Measurements from ENCODE around the gene SMC1A. TPM values are rescaled to one million over a fixed set of nuclear protein-coding genes. Genes with fewer than 3 reads are reported as not detected.

SMC1A gene
- total RNA-seq, 1 experiment from 2014 or later, result 89.3 TPM

- ChIA-PET CTCF (interaction anchor here (1.2 to 2.8 kb wide), 11 partner anchors 14 to 199 kb away, joined by 3 to 21 read pairs (median 7); no protein-coding TSS in a partner anchor), POLR2A (interaction anchor here (1.1 to 2.1 kb wide), 6 partner anchors 14 to 197 kb away, joined by 3 to 15 read pairs (median 6); partner anchors contain the start of gene KDM5C)
- Mint-ChIP-seq H3K4me3 (peak within 1 kb of the TSS; percentile 96), H3K36me3 (0 out of 2 replicates have a peak, but pooled peaks cover 4% of the 10 kb centered on the region), H3K4me1 (peaks cover 14% of the 10 kb centered on the region), H3K9me3 (no peaks in the 10 kb centered on the region), H3K27me3 (ENCODE audit: low read depth) (no peaks in the 10 kb centered on the region), H3K27ac (peak within 1 kb of the TSS; percentile 100)
- DNase-seq (ENCODE audit: low spot score) (no peak), ATAC-seq (peak; percentile 68)
- TF ChIP-seq AFF4 (CRISPR knock-in tag; IDR thresholded peaks at IDR 0.05; ENCODE audit: borderline replicate concordance), result no peak
- no peak for TF ChIP-seq HMGA2 (CRISPR knock-in tag; IDR thresholded peaks at IDR 0.05)
- TF ChIP-seq TEAD1 (CRISPR knock-in tag; IDR thresholded peaks at IDR 0.05), result no peak
- TF ChIP-seq ATF3 (CRISPR knock-in tag; conservative IDR thresholded peaks at IDR 0.05), result no peak
- TF ChIP-seq MLX (CRISPR knock-in tag; IDR thresholded peaks at IDR 0.05), result no peak
- no peak for TF ChIP-seq NR3C1 (CRISPR knock-in tag; conservative IDR thresholded peaks at IDR 0.05; ENCODE audit: low read depth)
- TF ChIP-seq E2F5 (CRISPR knock-in tag; IDR thresholded peaks at IDR 0.05), result no peak
- TF ChIP-seq SMAD4 (CRISPR knock-in tag; IDR thresholded peaks at IDR 0.05), result no peak
- no peak for TF ChIP-seq GRHL2 (CRISPR knock-in tag; IDR thresholded peaks at IDR 0.05; ENCODE audit: insufficient replicate concordance, severe bottlenecking)
- TF ChIP-seq TP53 (CRISPR knock-in tag; IDR thresholded peaks at IDR 0.05), result no peak
- no peak for TF ChIP-seq MXD4 (CRISPR knock-in tag; IDR thresholded peaks at IDR 0.05; ENCODE audit: borderline replicate concordance)
- no peak for TF ChIP-seq JUN (CRISPR knock-in tag; IDR thresholded peaks at IDR 0.05)
- TF ChIP-seq ELF4 (CRISPR knock-in tag; IDR thresholded peaks at IDR 0.05; ENCODE audit: low read depth), result no peak
- no peak; the same call in 1 of the 2 replicates for TF ChIP-seq ARID4B (CRISPR knock-in tag; IDR thresholded peaks at IDR 0.05; ENCODE audit: borderline replicate concordance)
Measured at GRCh38 chrX:53422861-53423306, 430 bp upstream of the SMC1A start, which contains the start of gene RIBC1. RIBC1 (plus strand) TSS chrX:53422873; CDS start chrX:53426277, 3,404 bp downstream.

GRCh38 chrX:53421772-53422085, 725 bp downstream of the SMC1A start:
- ChIA-PET CTCF (interaction anchor here (0.6 to 2.8 kb wide), 9 partner anchors 15 to 637 kb away, joined by 3 to 21 read pairs (median 7); no protein-coding TSS in a partner anchor), POLR2A (interaction anchor here (1.4 to 2.1 kb wide), 4 partner anchors 24 to 196 kb away, joined by 3 to 15 read pairs (median 8); partner anchors contain the start of gene KDM5C)
- H3K4me3 Mint-ChIP-seq, result peak overlapping the region; percentile 96
- DNase-seq (ENCODE audit: low spot score) (no peak), ATAC-seq (no peak)
- H3K27me3 Mint-ChIP-seq (ENCODE audit: low read depth), result no peaks in the 10 kb centered on the region
- H3K9me3 Mint-ChIP-seq, result no peaks in the 10 kb centered on the region
- 0 out of 2 replicates have a peak, but pooled peaks cover 4% of the 10 kb centered on the region for H3K36me3 Mint-ChIP-seq
- H3K27ac Mint-ChIP-seq, result peak overlapping the region; percentile 98
- peaks cover 14% of the 10 kb centered on the region for H3K4me1 Mint-ChIP-seq
- no peak for TF ChIP-seq ARID4B (CRISPR knock-in tag; IDR thresholded peaks at IDR 0.05; ENCODE audit: borderline replicate concordance)
- TF ChIP-seq MYBL2 (CRISPR knock-in tag; IDR thresholded peaks at IDR 0.05), result no peak

Measured in WTC11 (cell line).